Left ventricle myocardium inferior (tissue), 1 donor: ENCODE results near the gene NHLH2. TPM values are rescaled to one million over a fixed set of nuclear protein-coding genes. Genes with fewer than 3 reads are reported as not detected.

ENCODE experiments used
- DNase-seq: peaks from one replicate; pipeline ENCODE4 v3.0.0-alpha.2; 2020
- H3K27ac ChIP-seq: fragments of 200-600 bp; replicated peaks from 2 replicates; pipeline ENCODE4 v1.8.0; 2021
- H3K27me3 ChIP-seq: fragments of 200-600 bp; 2 replicates; pipeline ENCODE4 v1.8.0; 2021; ENCODE audit warnings: low read depth
- H3K36me3 ChIP-seq: fragments of 200-600 bp; 2 replicates; pipeline ENCODE4 v1.8.0; 2021
- H3K4me1 ChIP-seq: fragments of 200-600 bp; 2 replicates; pipeline ENCODE4 v1.8.0; 2021
- H3K4me3 ChIP-seq: fragments of 200-600 bp; 2 replicates; pipeline ENCODE4 v1.8.0; 2021; ENCODE audit warnings: mild to moderate bottlenecking, moderate library complexity
- H3K9me3 ChIP-seq: fragments of 200-600 bp; replicated peaks from 2 replicates; pipeline ENCODE4 v1.8.0; 2021
- intact Hi-C: fragments of 100-400 bp; cut with micrococcal nuclease; formaldehyde crosslinking; loops from one replicate; pipeline ENCODE4 v1.11.0; 2022
- total RNA-seq: library from RNA; stranded (reverse); fragmentation: NEBNext Ultra II Directional; extraction: Animal tissue kit (Norgen Biotek cat#: 25700); gene quantifications from one replicate; pipeline ENCODE4 v1.2.1, GENCODE V29; 2021
- TF ChIP-seq, protein P1 (sequence below): fragments of 200-600 bp; IDR thresholded peaks from 2 replicates; pipeline ENCODE4 v1.8.0; 2021; ENCODE audit warnings: antibody characterized with exemption, mild to moderate bottlenecking, borderline replicate concordance
- donor health status: DM: no; HTN: yes; CAD: no; lungs with severe emphysema.

NHLH2 gene
- total RNA-seq, 1 donor from 2014 or later = not detected

DNA sequence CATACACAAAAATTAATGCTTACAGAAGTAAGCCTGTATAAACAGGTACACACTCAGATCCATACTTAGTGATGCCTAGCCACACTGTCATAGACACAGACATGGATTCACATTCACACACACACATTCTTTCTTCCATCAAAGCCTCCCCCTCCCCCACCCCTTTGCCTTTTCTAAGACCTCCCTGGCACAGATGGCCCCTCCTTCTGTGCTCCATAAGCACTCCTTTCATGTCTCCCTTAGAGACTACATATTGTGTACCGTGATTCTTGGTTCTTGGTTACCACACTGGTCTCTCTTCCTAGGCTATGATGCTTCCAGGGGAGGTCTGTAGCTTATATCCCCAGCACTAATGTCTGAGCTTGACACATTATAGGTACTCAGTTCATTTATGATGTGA lies 2.0 kb upstream of the NHLH2 start:
- TF ChIP-seq, protein P1, sequence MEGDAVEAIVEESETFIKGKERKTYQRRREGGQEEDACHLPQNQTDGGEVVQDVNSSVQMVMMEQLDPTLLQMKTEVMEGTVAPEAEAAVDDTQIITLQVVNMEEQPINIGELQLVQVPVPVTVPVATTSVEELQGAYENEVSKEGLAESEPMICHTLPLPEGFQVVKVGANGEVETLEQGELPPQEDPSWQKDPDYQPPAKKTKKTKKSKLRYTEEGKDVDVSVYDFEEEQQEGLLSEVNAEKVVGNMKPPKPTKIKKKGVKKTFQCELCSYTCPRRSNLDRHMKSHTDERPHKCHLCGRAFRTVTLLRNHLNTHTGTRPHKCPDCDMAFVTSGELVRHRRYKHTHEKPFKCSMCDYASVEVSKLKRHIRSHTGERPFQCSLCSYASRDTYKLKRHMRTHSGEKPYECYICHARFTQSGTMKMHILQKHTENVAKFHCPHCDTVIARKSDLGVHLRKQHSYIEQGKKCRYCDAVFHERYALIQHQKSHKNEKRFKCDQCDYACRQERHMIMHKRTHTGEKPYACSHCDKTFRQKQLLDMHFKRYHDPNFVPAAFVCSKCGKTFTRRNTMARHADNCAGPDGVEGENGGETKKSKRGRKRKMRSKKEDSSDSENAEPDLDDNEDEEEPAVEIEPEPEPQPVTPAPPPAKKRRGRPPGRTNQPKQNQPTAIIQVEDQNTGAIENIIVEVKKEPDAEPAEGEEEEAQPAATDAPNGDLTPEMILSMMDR = no peak
- intact Hi-C loops = no loop called here
- peaks cover 99% of the 10 kb centered on the region for H3K27me3 ChIP-seq

DNA sequence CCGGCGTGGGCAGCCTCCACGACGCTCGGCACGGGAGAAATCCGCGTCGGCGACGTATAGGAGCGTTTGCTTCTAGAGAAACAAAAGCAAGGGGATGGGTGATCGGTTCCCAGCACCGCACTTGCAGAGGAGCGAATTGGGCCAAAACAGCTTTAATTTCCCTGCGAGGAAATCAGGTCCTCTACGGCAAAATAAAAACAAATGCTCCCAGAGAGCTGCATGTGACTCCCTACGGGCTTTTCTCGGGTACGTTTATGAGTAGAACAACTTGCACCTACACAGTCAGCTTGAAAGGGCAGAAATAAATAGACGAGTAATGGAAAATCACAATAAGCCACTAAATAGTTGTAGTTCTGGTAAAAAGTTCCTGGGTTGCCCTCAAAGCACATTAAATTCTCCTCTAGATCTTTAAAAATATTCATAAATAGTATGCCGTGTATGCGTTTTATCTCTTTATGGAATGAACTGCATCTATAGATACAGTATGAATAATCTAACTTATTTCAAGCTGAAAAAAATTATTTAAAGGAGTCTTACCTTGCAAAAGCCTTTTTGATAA lies 1.2 kb downstream of the NHLH2 start:
- Histone ChIP-seq H3K27ac (no peak overlapping the region), H3K36me3 (no peaks in the 10 kb centered on the region), H3K4me1 (peaks cover 25% of the 10 kb centered on the region), H3K27me3 (peaks cover 99% of the 10 kb centered on the region), H3K9me3 (no peaks in the 10 kb centered on the region), H3K4me3 (peak overlapping the region; percentile 59)
- DNase-seq = no peak
- intact Hi-C loops = no loop called here
- TF ChIP-seq, protein P1 = no peak

More for the DNA sequence above, 2.0 kb upstream of the NHLH2 start:
- H3K27ac ChIP-seq = no peak overlapping the region
- no peak overlapping the region for H3K4me3 ChIP-seq
- peaks cover 20% of the 10 kb centered on the region for H3K4me1 ChIP-seq
- no peak for DNase-seq
- no peaks in the 10 kb centered on the region for H3K36me3 ChIP-seq
- H3K9me3 ChIP-seq = no peaks in the 10 kb centered on the region

- intact Hi-C loops = no loop called here
- Histone ChIP-seq H3K9me3 (no peaks in the 10 kb centered on the region), H3K27me3 (peaks cover 99% of the 10 kb centered on the region), H3K36me3 (no peaks in the 10 kb centered on the region), H3K4me3 (peak overlapping the region; percentile 59), H3K27ac (no peak overlapping the region), H3K4me1 (peaks cover 25% of the 10 kb centered on the region)
- no peak for DNase-seq
- TF ChIP-seq, protein P1 = no peak
Measured at GRCh38 chr1:115839029-115839678, 1.8 kb downstream of the NHLH2 start.

GRCh38 chr1:115838431-115839028 lies 2.4 kb downstream of the NHLH2 start:
- no peak for DNase-seq

GRCh38 chr1:115837740-115838421 lies 3.0 kb downstream of the NHLH2 start:
- Histone ChIP-seq H3K36me3 (no peaks in the 10 kb centered on the region), H3K27ac (no peak overlapping the region), H3K9me3 (no peaks in the 10 kb centered on the region), H3K4me1 (peaks cover 25% of the 10 kb centered on the region), H3K27me3 (peaks cover 99% of the 10 kb centered on the region), H3K4me3 (peak overlapping the region; percentile 59)
- no peak for DNase-seq
- intact Hi-C loops = no loop called here
- TF ChIP-seq, protein P1 = no peak

More at GRCh38 chr1:115838431-115839028, 2.4 kb downstream of the NHLH2 start:
- H3K4me3 ChIP-seq = peak overlapping the region; percentile 59
- no peaks in the 10 kb centered on the region for H3K36me3 ChIP-seq
- peaks cover 100% of the 10 kb centered on the region for H3K27me3 ChIP-seq
- TF ChIP-seq, protein P1 = no peak
- H3K27ac ChIP-seq = no peak overlapping the region
- no peaks in the 10 kb centered on the region for H3K9me3 ChIP-seq
- intact Hi-C loops = no loop called here
- H3K4me1 ChIP-seq = peaks cover 25% of the 10 kb centered on the region
